ENCODE data around the gene RANBP1.

RANBP1 gene

DNA sequence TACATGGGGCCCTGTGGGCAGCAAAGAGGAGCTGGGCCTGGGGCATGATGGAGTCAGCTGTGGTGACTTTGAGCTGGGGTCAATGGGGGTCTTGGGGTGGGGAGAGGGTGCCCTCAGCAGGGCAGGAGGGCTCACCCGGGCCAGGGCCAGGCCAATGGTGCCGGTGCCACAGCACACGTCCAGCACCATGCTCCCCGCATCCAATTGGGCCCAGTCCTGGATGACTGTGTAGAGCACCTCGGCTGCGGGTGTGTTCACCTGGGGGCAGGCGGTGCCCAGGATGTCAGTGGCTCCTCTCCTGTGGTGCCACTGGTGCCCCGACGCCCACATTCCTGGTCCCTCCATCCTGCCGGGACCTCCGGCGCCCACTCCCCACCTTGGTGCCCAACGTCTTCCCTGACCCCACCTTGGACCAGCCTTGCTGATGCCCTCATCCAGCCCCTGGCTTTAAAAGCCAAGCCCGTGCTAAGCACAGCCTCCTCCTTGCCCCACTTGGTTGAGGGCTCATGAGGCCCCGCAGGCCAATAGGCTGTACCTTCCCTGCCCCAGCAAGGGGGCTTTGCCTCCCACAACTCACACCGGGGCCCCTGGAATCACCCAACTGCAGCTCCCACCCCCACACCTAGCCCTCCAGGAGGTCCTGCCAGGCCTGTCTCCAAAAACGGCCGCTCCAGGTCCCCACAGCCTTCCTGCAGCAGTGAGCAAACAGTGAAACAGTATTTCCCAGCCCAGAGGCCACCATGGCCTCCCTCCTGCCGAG lies 2.2 kb upstream of the RANBP1 start:
- Histone ChIP-seq H3K4me3 (ENCODE audit: control insufficient read depth in 1 of 7, extremely low read depth in 1 of 7, insufficient read depth in 4 of 7, low read depth in 2 of 7, low read length in 6 of 7) (no peak overlapping the region), H3K36me3 (ENCODE audit: control insufficient read depth in 4 of 4, insufficient read depth in 4 of 4, low read length in 3 of 4) (peaks cover 0 to 74% (median 47%) of the 10 kb centered on the region in 4 experiments), H3K9me3 (ENCODE audit: control extremely low read depth in 1 of 5, control insufficient read depth in 4 of 5, insufficient read depth in 2 of 5, low read depth in 1 of 5, low read length in 4 of 5) (no peaks in the 10 kb centered on the region), H3K4me1 (ENCODE audit: control extremely low read depth in 1 of 4, control insufficient read depth in 4 of 4, insufficient read depth in 4 of 4, low read length in 3 of 4) (peaks cover 7 to 30% (median 22%) of the 10 kb centered on the region in 4 experiments), H3K27me3 (replicated peaks in 2 of 5; ENCODE audit: control insufficient read depth in 4 of 5, insufficient read depth in 5 of 5, low read length in 4 of 5) (no peaks in the 10 kb centered on the region), H3K27ac (ENCODE audit: insufficient read depth in 1 of 2, low read depth in 1 of 2, low read length in 2 of 2, poor library complexity in 1 of 2, severe bottlenecking in 2 of 2) (no peak overlapping the region)
- CTCF ChIA-PET = no interaction called here
- no peak for DNase-seq
- WGBS (ENCODE audit: insufficient coverage) = 97% methylated on average over 16 of the region's 19 CpGs
- POLR2A ChIA-PET = no interaction called here

DNA sequence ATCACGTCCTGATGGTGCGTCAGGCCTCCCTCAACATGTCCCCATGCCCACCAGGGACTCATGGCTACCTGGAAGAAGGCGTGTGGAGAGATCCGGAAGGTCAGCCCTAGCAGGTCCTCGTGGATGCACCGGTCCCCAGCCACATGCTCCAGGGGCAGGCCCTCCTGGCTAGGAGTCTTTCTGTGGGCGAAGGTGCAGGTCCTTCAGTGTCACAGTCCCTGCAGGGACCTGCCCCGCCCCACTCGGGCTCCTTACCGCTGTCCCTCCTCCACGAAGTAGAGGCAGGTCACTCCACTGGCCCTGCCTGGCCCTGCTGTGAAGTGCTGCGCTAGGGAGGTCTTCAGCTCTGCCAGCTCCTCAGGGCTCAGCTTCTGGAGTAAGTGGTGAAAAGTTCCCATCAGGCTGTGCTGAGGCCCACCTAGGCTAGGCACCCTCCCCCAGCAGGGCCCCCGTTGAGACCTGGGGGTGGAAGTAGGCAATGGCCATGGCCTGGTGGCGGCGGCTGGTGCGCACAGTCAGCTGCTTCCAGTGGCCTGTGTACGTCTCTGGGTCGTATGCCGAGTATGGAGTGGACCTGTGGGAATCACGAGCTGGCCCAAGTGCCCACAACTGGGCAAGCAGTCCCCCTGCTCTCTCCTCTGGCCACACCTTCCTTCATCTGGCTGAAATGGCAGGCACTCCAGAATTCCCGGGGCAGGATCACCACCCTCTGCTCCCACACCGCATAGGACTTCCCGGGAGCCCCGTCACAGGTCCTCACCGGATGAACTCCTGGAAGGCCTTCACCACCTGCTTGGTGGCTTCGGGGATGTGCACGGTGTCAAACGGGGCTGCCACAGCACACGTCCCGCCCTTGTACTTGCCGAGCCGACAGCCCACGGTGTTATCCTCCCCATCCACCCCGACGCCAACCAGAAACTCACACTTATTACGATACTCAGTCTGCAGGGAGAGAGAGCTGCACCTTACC lies 1.1 kb upstream of the RANBP1 start:
- CTCF ChIA-PET = interaction anchor here (1.5 kb wide), 1 partner anchor 14 kb away, joined by 5 read pairs; no protein-coding TSS in a partner anchor
- Histone ChIP-seq H3K27me3 (replicated peaks in 2 of 5; ENCODE audit: control insufficient read depth in 4 of 5, insufficient read depth in 5 of 5, low read length in 4 of 5) (no peaks in the 10 kb centered on the region), H3K36me3 (ENCODE audit: control insufficient read depth in 4 of 4, insufficient read depth in 4 of 4, low read length in 3 of 4) (peaks cover under 1 to 74% (median 42%) of the 10 kb centered on the region in 4 experiments), H3K4me1 (ENCODE audit: control extremely low read depth in 1 of 4, control insufficient read depth in 4 of 4, insufficient read depth in 4 of 4, low read length in 3 of 4) (peaks cover 10 to 37% (median 26%) of the 10 kb centered on the region in 4 experiments), H3K4me3 (ENCODE audit: control insufficient read depth in 1 of 7, extremely low read depth in 1 of 7, insufficient read depth in 4 of 7, low read depth in 2 of 7, low read length in 6 of 7) (no peak overlapping the region), H3K9me3 (ENCODE audit: control extremely low read depth in 1 of 5, control insufficient read depth in 4 of 5, insufficient read depth in 2 of 5, low read depth in 1 of 5, low read length in 4 of 5) (no peaks in the 10 kb centered on the region), H3K27ac (ENCODE audit: insufficient read depth in 1 of 2, low read depth in 1 of 2, low read length in 2 of 2, poor library complexity in 1 of 2, severe bottlenecking in 2 of 2) (peak overlapping the region in 1 of 2 experiments; percentile 96)
- DNase-seq = no peak
- POLR2A ChIA-PET = no interaction called here
- 95% methylated on average over 33 of the region's 36 CpGs for WGBS (ENCODE audit: insufficient coverage)

DNA sequence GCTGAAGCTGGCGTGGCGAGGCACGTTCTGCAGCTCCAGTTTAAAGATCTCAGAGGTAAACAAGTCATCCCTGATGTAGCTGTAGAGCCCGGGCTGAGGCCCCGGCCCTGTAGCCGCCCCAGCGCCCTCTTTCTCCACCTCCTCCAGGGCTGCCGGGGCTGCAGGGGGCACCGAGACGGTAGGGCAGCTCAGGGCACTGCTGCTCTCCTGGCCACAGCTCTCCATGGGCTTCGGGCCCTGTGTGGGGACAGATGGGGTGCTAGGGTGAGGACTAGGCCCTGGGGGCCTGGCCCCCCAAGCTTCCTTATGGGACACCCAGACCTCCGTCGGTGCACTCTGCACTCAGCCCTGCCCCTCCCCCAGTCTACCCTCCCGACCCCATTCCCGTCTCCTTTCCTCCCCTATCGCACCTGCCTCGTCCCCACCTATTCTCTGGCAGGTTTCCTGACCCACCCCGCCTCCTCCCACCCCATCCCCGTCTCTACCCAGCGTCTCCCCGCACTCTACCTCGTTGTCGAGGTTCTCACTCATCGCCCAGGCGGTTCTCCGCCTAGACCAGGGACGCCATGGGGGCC lies 559 bp downstream of the RANBP1 start:
- H3K9me3 ChIP-seq (ENCODE audit: control extremely low read depth in 1 of 5, control insufficient read depth in 4 of 5, insufficient read depth in 2 of 5, low read depth in 1 of 5, low read length in 4 of 5) = no peaks in the 10 kb centered on the region
- no peak for DNase-seq
- peak overlapping the region; percentile 58 to 98 (median 84) for H3K4me3 ChIP-seq (ENCODE audit: control insufficient read depth in 1 of 7, extremely low read depth in 1 of 7, insufficient read depth in 4 of 7, low read depth in 2 of 7, low read length in 6 of 7)
- H3K27ac ChIP-seq (ENCODE audit: insufficient read depth in 1 of 2, low read depth in 1 of 2, low read length in 2 of 2, poor library complexity in 1 of 2, severe bottlenecking in 2 of 2) = peak overlapping the region; percentile 85 to 96
- ChIA-PET CTCF (interaction anchor here (1.5 kb wide), 1 partner anchor 13 kb away, joined by 5 read pairs; no protein-coding TSS in a partner anchor), POLR2A (no interaction called here)
- peaks cover 4 to 70% (median 48%) of the 10 kb centered on the region in 4 experiments for H3K36me3 ChIP-seq (ENCODE audit: control insufficient read depth in 4 of 4, insufficient read depth in 4 of 4, low read length in 3 of 4)
- H3K27me3 ChIP-seq (replicated peaks in 2 of 5; ENCODE audit: control insufficient read depth in 4 of 5, insufficient read depth in 5 of 5, low read length in 4 of 5) = no peaks in the 10 kb centered on the region
- H3K4me1 ChIP-seq (ENCODE audit: control extremely low read depth in 1 of 4, control insufficient read depth in 4 of 4, insufficient read depth in 4 of 4, low read length in 3 of 4) = peaks cover 10 to 34% (median 27%) of the 10 kb centered on the region in 4 experiments
- 10% methylated on average over 13 of the region's 27 CpGs for WGBS (ENCODE audit: insufficient coverage)

DNA sequence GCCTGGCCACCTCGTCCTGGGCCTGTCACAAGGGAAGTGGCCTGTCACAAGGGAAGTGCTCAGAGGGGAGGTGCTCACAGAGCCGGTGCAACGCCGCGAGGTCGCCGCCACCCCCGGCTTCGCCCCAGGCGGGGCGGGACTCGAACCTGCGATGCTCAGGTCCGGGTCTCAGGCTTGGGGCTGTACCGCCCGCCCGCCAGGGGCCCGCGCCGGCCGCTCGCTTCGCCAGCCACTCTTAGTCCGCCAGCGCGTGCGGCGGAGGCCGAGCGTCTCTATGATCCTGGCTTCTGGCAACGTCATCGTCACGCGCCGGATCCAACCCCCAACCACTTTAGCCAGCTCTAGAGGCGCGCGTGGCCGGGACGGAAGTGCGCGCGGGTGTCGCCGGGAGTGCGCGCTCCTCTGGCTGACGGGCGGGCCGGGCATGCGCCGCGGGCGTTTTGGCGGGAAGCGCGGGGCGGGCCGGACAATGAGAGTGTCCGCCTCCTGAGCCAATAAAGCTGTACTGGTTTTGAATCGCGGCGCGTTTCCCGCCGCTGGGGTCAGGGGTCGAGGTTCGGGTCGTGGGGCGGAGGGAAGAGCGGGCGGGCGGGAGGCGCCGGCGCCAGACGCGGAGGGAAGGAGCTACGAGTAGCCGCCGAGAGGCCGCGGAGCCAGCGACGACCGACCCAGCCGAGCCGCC lies 1.2 kb downstream of the RANBP1 start, which contains the start of gene TRMT2A:
TSS of gene TRMT2A (minus strand) at position 276 of the 682 bp plus-strand sequence. CDS start 320 bp downstream, outside the sequence.
- Histone ChIP-seq H3K27me3 (replicated peaks in 2 of 5; ENCODE audit: control insufficient read depth in 4 of 5, insufficient read depth in 5 of 5, low read length in 4 of 5) (no peaks in the 10 kb centered on the region), H3K36me3 (ENCODE audit: control insufficient read depth in 4 of 4, insufficient read depth in 4 of 4, low read length in 3 of 4) (peaks cover 4 to 70% (median 48%) of the 10 kb centered on the region in 4 experiments), H3K27ac (ENCODE audit: insufficient read depth in 1 of 2, low read depth in 1 of 2, low read length in 2 of 2, poor library complexity in 1 of 2, severe bottlenecking in 2 of 2) (peak within 1 kb of the TSS; percentile 85 to 96), H3K4me1 (ENCODE audit: control extremely low read depth in 1 of 4, control insufficient read depth in 4 of 4, insufficient read depth in 4 of 4, low read length in 3 of 4) (peaks cover 10 to 31% (median 27%) of the 10 kb centered on the region in 4 experiments), H3K9me3 (ENCODE audit: control extremely low read depth in 1 of 5, control insufficient read depth in 4 of 5, insufficient read depth in 2 of 5, low read depth in 1 of 5, low read length in 4 of 5) (no peaks in the 10 kb centered on the region), H3K4me3 (ENCODE audit: control insufficient read depth in 1 of 7, extremely low read depth in 1 of 7, insufficient read depth in 4 of 7, low read depth in 2 of 7, low read length in 6 of 7) (peak within 1 kb of the TSS; percentile 61 to 98 (median 84))
- peak; percentile 99 for DNase-seq
- POLR2A ChIA-PET = no interaction called here
- CTCF ChIA-PET = interaction anchor here (1.8 kb wide), 1 partner anchor 13 kb away, joined by 5 read pairs; no protein-coding TSS in a partner anchor
- under 1% methylated on average over 62 of the region's 88 CpGs for WGBS (ENCODE audit: insufficient coverage)

DNA sequence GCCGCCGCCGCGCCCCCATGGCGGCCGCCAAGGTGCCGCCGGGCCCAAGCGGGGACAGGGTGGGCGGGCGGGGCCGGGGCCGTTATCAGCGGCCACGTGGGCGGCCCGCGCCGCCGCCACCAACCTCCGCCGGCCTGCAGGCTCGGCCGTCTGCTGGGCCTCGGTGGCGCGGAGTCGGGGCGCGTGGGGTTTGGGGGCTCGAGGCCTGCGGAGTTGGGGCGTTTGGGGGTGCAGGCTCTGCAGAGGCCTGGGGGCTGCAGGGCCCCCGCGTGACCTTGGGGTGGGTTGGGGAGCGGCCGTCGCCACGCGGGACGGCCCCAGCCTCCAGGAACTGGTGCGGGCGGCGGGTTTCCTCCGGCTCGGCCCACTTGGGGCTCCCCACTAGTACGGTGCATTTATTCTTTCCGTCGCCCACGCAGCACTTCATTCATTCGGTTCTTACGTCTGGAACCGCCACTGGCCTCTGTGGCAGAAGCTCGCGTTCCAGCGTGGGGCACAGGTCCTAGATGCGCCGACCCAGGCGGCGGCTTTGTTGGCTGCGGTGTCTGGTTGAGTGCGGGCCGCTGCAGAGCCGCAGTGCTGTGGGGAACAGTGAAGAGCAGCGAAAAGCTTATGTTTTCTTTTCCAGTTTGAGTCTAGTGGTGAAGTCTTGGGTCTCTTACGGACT lies 1.9 kb downstream of the RANBP1 start:
- Histone ChIP-seq H3K27me3 (replicated peaks in 2 of 5; ENCODE audit: control insufficient read depth in 4 of 5, insufficient read depth in 5 of 5, low read length in 4 of 5) (no peaks in the 10 kb centered on the region), H3K4me3 (ENCODE audit: control insufficient read depth in 1 of 7, extremely low read depth in 1 of 7, insufficient read depth in 4 of 7, low read depth in 2 of 7, low read length in 6 of 7) (peak overlapping the region; percentile 61 to 98 (median 81)), H3K36me3 (ENCODE audit: control insufficient read depth in 4 of 4, insufficient read depth in 4 of 4, low read length in 3 of 4) (peaks cover 4 to 68% (median 47%) of the 10 kb centered on the region in 4 experiments), H3K9me3 (ENCODE audit: control extremely low read depth in 1 of 5, control insufficient read depth in 4 of 5, insufficient read depth in 2 of 5, low read depth in 1 of 5, low read length in 4 of 5) (no peaks in the 10 kb centered on the region), H3K27ac (ENCODE audit: insufficient read depth in 1 of 2, low read depth in 1 of 2, low read length in 2 of 2, poor library complexity in 1 of 2, severe bottlenecking in 2 of 2) (peak overlapping the region; percentile 50 to 96), H3K4me1 (ENCODE audit: control extremely low read depth in 1 of 4, control insufficient read depth in 4 of 4, insufficient read depth in 4 of 4, low read length in 3 of 4) (peaks cover 10 to 29% (median 27%) of the 10 kb centered on the region in 4 experiments)
- under 1% methylated on average over 49 of the region's 66 CpGs for WGBS (ENCODE audit: insufficient coverage)
- peak in 2 of 3 donors; percentile 50 to 73 for DNase-seq
- ChIA-PET CTCF (interaction anchor here (0.9 to 1.8 kb wide), 3 partner anchors 8 to 12 kb away, joined by 3 to 5 read pairs (median 3); no protein-coding TSS in a partner anchor), POLR2A (interaction anchor here (0.8 kb wide), 1 partner anchor 13 kb away, joined by 3 read pairs; no protein-coding TSS in a partner anchor)
